ENCODE measurements around the gene TMC4. TPM values are rescaled to one million over a fixed set of nuclear protein-coding genes. Genes with fewer than 3 reads are reported as not detected.

The TMC4 gene
- polyA plus RNA-seq, 1 donor = 110 TPM

DNA sequence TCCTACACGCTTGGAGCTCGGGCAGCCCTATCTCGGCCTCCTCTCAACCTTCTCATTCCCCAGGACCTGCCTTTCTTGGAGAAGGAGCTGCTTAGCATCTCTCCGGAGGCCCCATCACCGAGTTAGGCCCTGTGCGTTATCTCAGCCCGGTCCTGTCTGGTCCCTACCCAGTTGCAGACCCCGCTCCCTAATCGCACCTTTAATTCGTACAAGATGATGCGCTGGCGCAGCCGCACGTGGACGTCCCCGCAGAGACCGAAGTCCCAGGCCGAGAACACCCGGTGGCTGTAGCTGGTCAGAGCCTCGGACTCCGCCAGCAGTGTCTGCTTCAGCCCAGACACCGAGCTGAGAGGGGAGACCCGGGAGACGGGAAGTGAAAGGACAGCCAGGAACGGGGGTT lies 7.7 kb downstream of the TMC4 start:
- no peaks in the 10 kb centered on the region for H3K27me3 ChIP-seq (ENCODE audit: control insufficient read depth, insufficient read depth, low read length)
- H3K27ac ChIP-seq (ENCODE audit: low read length) = no peak overlapping the region
- H3K4me3 ChIP-seq (ENCODE audit: low read length) = no peak overlapping the region
- peaks cover 3% of the 10 kb centered on the region for H3K9me3 ChIP-seq (ENCODE audit: control insufficient read depth, low read depth, low read length)
- WGBS (ENCODE audit: insufficient coverage, low lambda C conversion rate) = no CpG with 5 or more reads among the region's 25 CpGs
- no peak for DNase-seq
- H3K36me3 ChIP-seq (ENCODE audit: control insufficient read depth, insufficient read depth, low read length) = no peaks in the 10 kb centered on the region
- peaks cover 36% of the 10 kb centered on the region for H3K4me1 ChIP-seq (ENCODE audit: control insufficient read depth, insufficient read depth, low read length)

DNA sequence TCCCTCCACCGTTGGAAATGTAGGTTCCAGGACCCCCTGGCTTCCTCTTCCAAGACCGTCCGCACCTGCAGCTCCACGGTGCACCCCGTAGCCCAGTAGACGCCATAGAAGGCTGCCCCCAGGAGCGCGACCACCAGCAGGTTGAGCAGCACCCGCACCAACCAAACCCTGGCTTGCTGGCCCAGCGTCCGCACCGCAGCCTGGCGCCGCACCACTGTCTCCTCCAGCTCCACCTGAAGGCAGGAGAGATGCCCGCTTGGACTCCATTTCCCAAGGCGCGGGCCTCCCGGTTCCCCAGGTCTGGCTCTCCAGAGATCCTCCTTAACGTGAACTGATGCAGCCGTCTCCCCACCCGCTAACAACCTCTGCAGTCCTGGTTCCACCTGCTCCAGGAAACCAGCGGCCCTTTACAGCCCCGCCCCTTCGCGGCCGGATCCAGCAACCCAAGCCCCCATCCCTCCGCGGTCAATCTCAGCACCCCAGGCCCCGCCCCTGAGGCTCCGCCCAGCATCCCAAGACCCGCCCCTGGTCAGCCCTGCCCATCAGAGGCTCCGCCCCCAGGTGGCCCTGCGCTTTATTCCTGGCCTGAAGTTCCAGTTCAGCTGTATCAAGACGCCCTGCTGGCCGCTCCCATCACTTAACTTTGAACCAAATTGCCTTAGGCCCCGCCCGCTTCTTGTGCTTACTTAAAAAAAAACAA lies 8.4 kb downstream of the TMC4 start:
- Histone ChIP-seq H3K4me1 (ENCODE audit: control insufficient read depth, insufficient read depth, low read length) (peaks cover 38% of the 10 kb centered on the region), H3K4me3 (ENCODE audit: low read length) (no peak overlapping the region), H3K27ac (ENCODE audit: low read length) (no peak overlapping the region), H3K36me3 (ENCODE audit: control insufficient read depth, insufficient read depth, low read length) (no peaks in the 10 kb centered on the region), H3K27me3 (ENCODE audit: control insufficient read depth, insufficient read depth, low read length) (no peaks in the 10 kb centered on the region), H3K9me3 (ENCODE audit: control insufficient read depth, low read depth, low read length) (peaks cover 3% of the 10 kb centered on the region)
- WGBS (ENCODE audit: insufficient coverage, low lambda C conversion rate) = no CpG with 5 or more reads among the region's 37 CpGs
- DNase-seq = peak in 1 of 2 donors; percentile 78

DNA sequence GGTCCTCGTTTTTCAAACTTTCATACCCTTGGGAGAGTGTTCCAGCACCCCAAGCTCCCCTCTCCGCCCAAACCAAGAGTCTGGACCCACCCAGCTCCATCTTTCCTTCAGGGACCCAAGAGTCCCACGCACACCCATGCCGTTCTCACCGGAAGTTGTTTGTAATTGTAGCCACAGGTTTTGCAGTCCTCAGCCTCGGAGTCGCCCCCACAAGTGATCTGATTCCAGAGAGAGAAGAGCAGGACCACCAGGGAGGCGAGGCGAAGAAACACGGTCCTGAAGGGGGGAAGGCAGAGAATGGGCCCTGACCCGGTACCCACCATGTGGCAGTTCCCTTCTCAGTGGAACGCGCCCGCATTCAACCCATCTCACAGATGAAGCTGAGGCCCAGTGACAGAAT lies 10.1 kb downstream of the TMC4 start:
- Histone ChIP-seq H3K27me3 (ENCODE audit: control insufficient read depth, insufficient read depth, low read length) (no peaks in the 10 kb centered on the region), H3K4me1 (ENCODE audit: control insufficient read depth, insufficient read depth, low read length) (peaks cover 40% of the 10 kb centered on the region), H3K9me3 (ENCODE audit: control insufficient read depth, low read depth, low read length) (peaks cover 3% of the 10 kb centered on the region), H3K36me3 (ENCODE audit: control insufficient read depth, insufficient read depth, low read length) (peaks cover 5% of the 10 kb centered on the region), H3K27ac (ENCODE audit: low read length) (peak overlapping the region; percentile 87), H3K4me3 (ENCODE audit: low read length) (peak overlapping the region; percentile 40)
- no CpG with 5 or more reads among the region's 14 CpGs for WGBS (ENCODE audit: insufficient coverage, low lambda C conversion rate)
- DNase-seq = no peak

DNA sequence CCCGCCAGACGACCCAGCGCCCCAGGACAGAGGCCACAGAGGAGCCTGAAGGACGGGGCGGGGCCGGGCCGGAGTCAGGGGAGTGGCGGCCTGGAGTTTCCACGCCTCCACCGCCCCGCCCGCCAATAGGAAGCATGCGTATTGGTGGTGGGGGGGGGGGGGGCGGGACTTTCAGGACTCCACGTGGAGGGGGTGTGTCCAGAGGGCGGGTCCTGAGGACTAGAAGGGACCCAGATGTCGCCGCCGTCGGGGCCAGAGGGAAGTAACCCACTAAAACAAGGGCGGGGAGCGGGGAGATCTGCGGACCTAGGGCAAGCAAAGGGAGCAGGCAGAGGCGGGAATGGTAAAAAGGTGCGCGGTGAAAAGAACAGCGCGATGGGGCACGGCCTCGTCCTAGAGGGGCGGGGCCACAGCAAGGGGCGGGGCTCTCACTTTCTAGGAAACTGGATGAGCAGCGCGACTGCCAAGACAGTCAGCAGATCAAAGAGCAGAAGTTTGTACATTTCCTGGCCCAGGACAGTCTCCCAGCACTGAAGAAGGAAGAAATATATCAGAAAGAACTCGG lies 10.6 kb downstream of the TMC4 start:
- Histone ChIP-seq H3K4me3 (ENCODE audit: low read length) (peak overlapping the region; percentile 40), H3K36me3 (ENCODE audit: control insufficient read depth, insufficient read depth, low read length) (peaks cover 9% of the 10 kb centered on the region), H3K27ac (ENCODE audit: low read length) (peak overlapping the region; percentile 87), H3K27me3 (ENCODE audit: control insufficient read depth, insufficient read depth, low read length) (no peaks in the 10 kb centered on the region), H3K4me1 (ENCODE audit: control insufficient read depth, insufficient read depth, low read length) (peaks cover 40% of the 10 kb centered on the region), H3K9me3 (ENCODE audit: control insufficient read depth, low read depth, low read length) (peaks cover 3% of the 10 kb centered on the region)
- WGBS (ENCODE audit: insufficient coverage, low lambda C conversion rate) = no CpG with 5 or more reads among the region's 35 CpGs
- DNase-seq = peak; percentile 81 to 92

DNA sequence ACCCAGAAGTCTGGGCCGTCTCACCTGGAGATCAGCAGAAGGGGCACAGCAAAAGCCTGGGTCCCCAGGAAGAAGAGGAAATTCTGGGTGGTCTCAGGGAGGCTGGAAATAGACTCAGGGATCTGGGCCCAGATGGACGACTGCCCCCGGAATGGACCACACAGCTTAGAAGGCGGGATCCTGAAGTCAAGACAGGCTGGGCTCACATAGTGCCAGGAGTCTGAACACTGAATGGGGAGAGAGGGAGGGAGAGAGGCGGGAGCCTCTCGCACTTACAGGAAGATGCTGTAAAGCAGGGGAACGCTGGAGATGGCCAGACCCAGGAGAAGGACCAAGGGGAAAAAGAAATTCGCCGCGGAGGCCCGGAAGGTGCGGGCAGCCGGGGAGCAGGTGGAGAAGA lies 12.1 kb downstream of the TMC4 start:
- H3K9me3 ChIP-seq (ENCODE audit: control insufficient read depth, low read depth, low read length) = peaks cover 3% of the 10 kb centered on the region
- peak in 1 of 2 donors; percentile 26 for DNase-seq
- peaks cover 40% of the 10 kb centered on the region for H3K4me1 ChIP-seq (ENCODE audit: control insufficient read depth, insufficient read depth, low read length)
- H3K27me3 ChIP-seq (ENCODE audit: control insufficient read depth, insufficient read depth, low read length) = no peaks in the 10 kb centered on the region
- peaks cover 23% of the 10 kb centered on the region for H3K36me3 ChIP-seq (ENCODE audit: control insufficient read depth, insufficient read depth, low read length)
- WGBS (ENCODE audit: insufficient coverage, low lambda C conversion rate) = no CpG with 5 or more reads among the region's 13 CpGs
- peak overlapping the region; percentile 47 for H3K4me3 ChIP-seq (ENCODE audit: low read length)
- no peak overlapping the region for H3K27ac ChIP-seq (ENCODE audit: low read length)

DNA sequence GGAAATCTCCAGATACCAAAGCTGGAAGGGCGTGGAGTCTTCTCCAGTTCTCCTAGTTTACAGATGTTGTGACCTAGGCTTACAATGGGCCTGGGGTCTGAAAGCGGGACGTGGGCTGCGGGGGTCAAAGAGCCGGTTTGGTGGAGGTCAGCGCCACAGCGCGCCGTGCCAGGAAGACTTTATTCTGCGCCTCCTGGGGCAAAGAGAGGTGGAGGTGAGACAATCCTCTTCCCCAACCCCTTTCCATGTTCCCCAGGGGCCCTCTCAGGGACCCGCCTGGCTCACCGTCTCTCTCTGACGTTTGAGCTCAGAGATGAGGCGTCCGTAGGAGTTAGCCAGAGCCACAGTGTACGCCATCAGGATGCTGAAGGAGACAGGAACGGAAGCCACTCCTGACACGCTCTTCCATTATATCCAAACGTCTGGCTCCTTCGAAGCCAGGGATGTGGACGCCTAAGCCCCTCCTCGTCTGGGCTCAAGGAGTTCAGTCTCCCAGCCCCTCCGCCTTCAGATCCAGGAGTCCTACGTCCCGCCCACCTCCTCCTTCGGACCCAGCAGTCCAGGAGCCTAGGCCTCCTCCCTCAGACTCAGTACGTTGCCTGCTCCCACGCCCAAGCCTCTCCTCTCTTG lies 12.7 kb downstream of the TMC4 start:
- Histone ChIP-seq H3K27me3 (ENCODE audit: control insufficient read depth, insufficient read depth, low read length) (no peaks in the 10 kb centered on the region), H3K36me3 (ENCODE audit: control insufficient read depth, insufficient read depth, low read length) (peaks cover 28% of the 10 kb centered on the region), H3K4me3 (ENCODE audit: low read length) (peak overlapping the region; percentile 47), H3K9me3 (ENCODE audit: control insufficient read depth, low read depth, low read length) (peaks cover 3% of the 10 kb centered on the region), H3K27ac (ENCODE audit: low read length) (peak overlapping the region; percentile 72), H3K4me1 (ENCODE audit: control insufficient read depth, insufficient read depth, low read length) (peaks cover 34% of the 10 kb centered on the region)
- WGBS (ENCODE audit: insufficient coverage, low lambda C conversion rate) = no CpG with 5 or more reads among the region's 28 CpGs
- DNase-seq = no peak

DNA sequence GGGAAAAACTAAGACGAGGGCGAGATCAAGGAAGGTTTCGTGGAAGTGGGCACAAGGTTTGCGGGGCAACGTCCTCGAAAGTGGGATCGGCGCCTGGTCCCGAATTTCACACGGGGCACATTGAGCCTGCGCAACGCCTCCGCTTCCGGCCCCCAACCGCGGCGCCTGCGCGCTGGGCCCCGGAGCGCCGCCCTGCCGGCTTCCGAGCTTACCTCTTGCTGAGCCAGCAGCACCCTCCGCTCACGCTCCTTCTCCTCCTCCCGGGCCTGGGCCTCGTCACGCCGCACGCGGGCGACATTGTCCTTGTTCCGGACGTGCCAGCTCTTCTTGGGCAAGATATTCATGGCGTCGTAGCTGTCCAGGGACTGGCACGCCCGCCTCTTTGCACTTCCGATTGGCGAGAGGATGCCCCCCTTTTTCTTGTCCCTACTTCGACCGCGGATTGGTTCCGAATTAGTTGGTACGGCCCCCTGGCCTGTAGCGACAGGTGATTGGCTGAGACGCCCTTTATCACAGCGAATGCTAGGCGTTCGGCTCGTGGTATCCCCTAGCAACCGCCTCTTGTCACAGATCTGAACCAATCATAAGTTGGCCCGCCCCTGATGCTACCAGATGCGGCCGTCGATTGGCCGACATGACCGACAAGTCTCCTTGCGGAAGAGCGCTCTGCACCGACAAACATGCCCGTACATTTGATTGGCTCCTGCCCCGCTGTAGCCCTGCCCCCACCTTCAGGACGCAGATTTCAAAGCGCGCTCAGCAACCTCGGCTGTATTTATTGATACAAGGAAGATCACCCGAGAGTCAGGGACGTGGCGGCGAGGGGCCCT lies 13.4 kb downstream of the TMC4 start, which contains the start of gene LENG1:
Gene LENG1 (minus strand): TSS at position 370 of the 830 bp plus-strand sequence. CDS start 26 bp downstream, at position 344.
- H3K36me3 ChIP-seq (ENCODE audit: control insufficient read depth, insufficient read depth, low read length) = peaks cover 36% of the 10 kb centered on the region
- WGBS (ENCODE audit: insufficient coverage, low lambda C conversion rate) = no CpG with 5 or more reads among the region's 72 CpGs
- H3K27ac ChIP-seq (ENCODE audit: low read length) = peak within 1 kb of the TSS; percentile 88
- peak within 1 kb of the TSS; percentile 70 for H3K4me3 ChIP-seq (ENCODE audit: low read length)
- H3K27me3 ChIP-seq (ENCODE audit: control insufficient read depth, insufficient read depth, low read length) = no peaks in the 10 kb centered on the region
- H3K4me1 ChIP-seq (ENCODE audit: control insufficient read depth, insufficient read depth, low read length) = peaks cover 33% of the 10 kb centered on the region
- no peaks in the 10 kb centered on the region for H3K9me3 ChIP-seq (ENCODE audit: control insufficient read depth, low read depth, low read length)
- peak; percentile 100 for DNase-seq

DNA sequence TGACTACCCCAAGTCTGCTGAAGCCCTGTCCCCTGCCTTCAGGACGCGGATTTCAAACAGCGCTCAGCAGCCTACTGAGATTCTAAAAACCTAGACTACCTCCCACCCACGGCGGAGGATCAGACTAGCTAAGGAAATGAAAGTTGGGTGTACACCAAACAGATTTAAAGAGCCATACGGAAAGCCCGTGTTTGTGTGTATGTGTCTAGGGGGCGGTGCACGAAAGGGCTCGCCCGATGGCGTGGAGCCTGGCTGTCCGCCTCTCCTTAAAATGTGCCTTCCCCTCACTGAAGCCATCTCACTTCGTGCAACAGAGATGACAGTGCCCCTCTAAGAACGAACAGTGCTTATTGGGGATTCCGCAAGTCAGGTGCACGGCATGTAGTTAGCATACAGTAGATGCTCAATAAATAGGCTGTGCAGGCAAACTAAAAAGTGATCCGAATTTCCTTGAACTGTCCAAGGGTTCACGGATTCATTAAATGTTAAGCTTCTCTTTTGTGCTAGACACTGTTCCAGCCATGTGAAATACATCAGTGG lies 14.1 kb downstream of the TMC4 start:
- no CpG with 5 or more reads among the region's 19 CpGs for WGBS (ENCODE audit: insufficient coverage, low lambda C conversion rate)
- Histone ChIP-seq H3K9me3 (ENCODE audit: control insufficient read depth, low read depth, low read length) (no peaks in the 10 kb centered on the region), H3K4me1 (ENCODE audit: control insufficient read depth, insufficient read depth, low read length) (peaks cover 29% of the 10 kb centered on the region), H3K4me3 (ENCODE audit: low read length) (peak overlapping the region; percentile 70), H3K36me3 (ENCODE audit: control insufficient read depth, insufficient read depth, low read length) (peaks cover 41% of the 10 kb centered on the region), H3K27me3 (ENCODE audit: control insufficient read depth, insufficient read depth, low read length) (no peaks in the 10 kb centered on the region), H3K27ac (ENCODE audit: low read length) (peak overlapping the region; percentile 88)
- DNase-seq = no peak

DNA sequence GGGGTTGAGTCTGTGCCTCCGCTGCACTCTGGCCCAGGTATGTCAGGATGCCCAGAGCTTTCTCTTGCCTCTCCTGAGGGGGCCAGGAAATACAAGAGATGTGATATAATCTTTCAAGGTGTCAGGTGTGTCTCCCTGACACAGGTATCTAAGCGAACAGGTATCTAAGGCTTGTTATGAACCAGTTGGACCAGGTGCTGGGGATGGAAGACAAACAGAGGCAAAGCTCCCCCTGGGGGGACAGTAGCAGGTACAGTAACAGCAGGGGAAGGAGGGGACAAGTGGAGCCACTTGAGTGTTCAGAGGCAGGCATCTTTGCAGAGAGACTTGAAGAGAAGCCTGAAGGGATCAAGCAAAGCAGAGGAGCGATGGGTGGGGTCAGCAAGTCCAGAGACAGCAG lies 16.0 kb downstream of the TMC4 start:
- WGBS (ENCODE audit: insufficient coverage, low lambda C conversion rate) = no CpG with 5 or more reads among the region's 3 CpGs
- Histone ChIP-seq H3K4me3 (ENCODE audit: low read length) (no peak overlapping the region), H3K27ac (ENCODE audit: low read length) (no peak overlapping the region), H3K27me3 (ENCODE audit: control insufficient read depth, insufficient read depth, low read length) (no peaks in the 10 kb centered on the region), H3K9me3 (ENCODE audit: control insufficient read depth, low read depth, low read length) (no peaks in the 10 kb centered on the region), H3K36me3 (ENCODE audit: control insufficient read depth, insufficient read depth, low read length) (peaks cover 60% of the 10 kb centered on the region), H3K4me1 (ENCODE audit: control insufficient read depth, insufficient read depth, low read length) (peaks cover 20% of the 10 kb centered on the region)
- no peak for DNase-seq

DNA sequence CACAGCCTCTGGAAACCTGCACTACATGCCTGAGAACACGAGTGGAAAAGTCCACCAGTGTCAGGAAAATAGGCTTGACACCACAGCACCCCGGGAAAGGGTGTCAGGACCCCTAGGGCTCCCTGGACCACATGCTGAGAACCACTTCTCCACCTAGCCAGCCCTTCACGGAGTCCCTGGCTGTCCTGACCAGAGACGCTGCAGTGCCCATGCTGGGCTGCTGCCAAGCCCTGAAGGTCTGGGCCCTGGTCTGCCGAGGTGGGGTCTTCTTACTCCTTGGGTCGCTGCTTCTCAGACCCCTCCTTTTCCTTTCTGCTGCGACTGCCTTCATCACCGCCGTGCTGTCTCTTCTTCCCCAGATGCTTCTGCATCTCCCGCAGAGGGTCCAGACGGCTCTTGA lies 16.5 kb downstream of the TMC4 start:
- Histone ChIP-seq H3K4me1 (ENCODE audit: control insufficient read depth, insufficient read depth, low read length) (peaks cover 16% of the 10 kb centered on the region), H3K9me3 (ENCODE audit: control insufficient read depth, low read depth, low read length) (no peaks in the 10 kb centered on the region), H3K4me3 (ENCODE audit: low read length) (no peak overlapping the region), H3K36me3 (ENCODE audit: control insufficient read depth, insufficient read depth, low read length) (peaks cover 65% of the 10 kb centered on the region), H3K27ac (ENCODE audit: low read length) (no peak overlapping the region), H3K27me3 (ENCODE audit: control insufficient read depth, insufficient read depth, low read length) (no peaks in the 10 kb centered on the region)
- DNase-seq = no peak
- no CpG with 5 or more reads among the region's 11 CpGs for WGBS (ENCODE audit: insufficient coverage, low lambda C conversion rate)

Measured in large intestine (tissue), 3 donors.